Osteocyte (in vitro differentiated cells): ENCODE results near the gene GGT6. TPM values are rescaled to one million over a fixed set of nuclear protein-coding genes. Genes with fewer than 3 reads are reported as not detected.
A peak's percentile ranks its signal among the peaks of the same experiment; 100 is the strongest.

Source experiments
- DNase-seq: peaks from one replicate; pipeline ENCODE4 v3.0.0; 2021; ENCODE audit warnings: mixed read lengths; ENCODE audit not compliant: unreplicated experiment; ENCODE audit errors: extremely low spot score
- H3K27ac Mint-ChIP-seq: one replicate; pipeline ENCODE4 v1.8.0; 2021; ENCODE audit warnings: mild to moderate bottlenecking, mixed read lengths; ENCODE audit not compliant: unreplicated experiment
- H3K27me3 Mint-ChIP-seq: one replicate; pipeline ENCODE4 v1.8.0; 2021; ENCODE audit warnings: mixed read lengths; ENCODE audit not compliant: unreplicated experiment
- H3K36me3 Mint-ChIP-seq: one replicate; pipeline ENCODE4 v1.8.0; 2021; ENCODE audit warnings: mixed read lengths; ENCODE audit not compliant: unreplicated experiment
- H3K4me1 Mint-ChIP-seq: one replicate; pipeline ENCODE4 v1.8.0; 2021; ENCODE audit warnings: mixed read lengths; ENCODE audit not compliant: unreplicated experiment
- H3K4me3 Mint-ChIP-seq: one replicate; pipeline ENCODE4 v1.8.0; 2021; ENCODE audit warnings: mild to moderate bottlenecking, moderate library complexity, mixed read lengths; ENCODE audit not compliant: unreplicated experiment
- H3K9me3 Mint-ChIP-seq: one replicate; pipeline ENCODE4 v1.8.0; 2021; ENCODE audit warnings: mixed read lengths; ENCODE audit not compliant: unreplicated experiment
- total RNA-seq: library from RNA; stranded (reverse); gene quantifications from 2 replicates; pipeline ENCODE4 v1.2.1, GENCODE V29; 2021
- TF ChIP-seq, protein P1 (sequence below): fragments of 200-600 bp; sonication (generic); IDR thresholded peaks from 2 replicates; pipeline ENCODE4 v1.5.0; 2021; ENCODE audit warnings: antibody characterized with exemption, mild to moderate bottlenecking, moderate library complexity

Gene GGT6
- total RNA-seq, 1 donor from 2014 or later = not detected

DNA sequence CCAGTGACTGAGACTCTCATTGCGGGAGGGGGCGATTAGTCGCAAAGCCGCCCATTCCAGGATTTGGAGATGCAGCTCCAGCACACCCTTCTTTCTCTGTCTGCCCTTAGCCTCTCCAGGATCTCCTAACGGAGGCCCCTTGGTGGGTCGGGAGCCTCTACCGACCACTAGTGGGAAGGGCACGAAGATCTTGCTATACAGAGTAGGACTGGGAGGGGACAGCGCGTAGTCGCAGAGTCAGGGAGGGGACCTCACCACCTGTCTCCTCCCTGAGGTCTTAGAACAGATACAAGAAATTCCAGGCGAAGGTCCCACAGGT is 23.4 kb upstream of the GGT6 start:
- H3K9me3 Mint-ChIP-seq = no peaks in the 10 kb centered on the region
- no peaks in the 10 kb centered on the region for H3K36me3 Mint-ChIP-seq
- H3K4me3 Mint-ChIP-seq = peak overlapping the region; percentile 74
- TF ChIP-seq, protein P1, sequence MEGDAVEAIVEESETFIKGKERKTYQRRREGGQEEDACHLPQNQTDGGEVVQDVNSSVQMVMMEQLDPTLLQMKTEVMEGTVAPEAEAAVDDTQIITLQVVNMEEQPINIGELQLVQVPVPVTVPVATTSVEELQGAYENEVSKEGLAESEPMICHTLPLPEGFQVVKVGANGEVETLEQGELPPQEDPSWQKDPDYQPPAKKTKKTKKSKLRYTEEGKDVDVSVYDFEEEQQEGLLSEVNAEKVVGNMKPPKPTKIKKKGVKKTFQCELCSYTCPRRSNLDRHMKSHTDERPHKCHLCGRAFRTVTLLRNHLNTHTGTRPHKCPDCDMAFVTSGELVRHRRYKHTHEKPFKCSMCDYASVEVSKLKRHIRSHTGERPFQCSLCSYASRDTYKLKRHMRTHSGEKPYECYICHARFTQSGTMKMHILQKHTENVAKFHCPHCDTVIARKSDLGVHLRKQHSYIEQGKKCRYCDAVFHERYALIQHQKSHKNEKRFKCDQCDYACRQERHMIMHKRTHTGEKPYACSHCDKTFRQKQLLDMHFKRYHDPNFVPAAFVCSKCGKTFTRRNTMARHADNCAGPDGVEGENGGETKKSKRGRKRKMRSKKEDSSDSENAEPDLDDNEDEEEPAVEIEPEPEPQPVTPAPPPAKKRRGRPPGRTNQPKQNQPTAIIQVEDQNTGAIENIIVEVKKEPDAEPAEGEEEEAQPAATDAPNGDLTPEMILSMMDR = peak; percentile 51
- peak; percentile 81 for DNase-seq
- H3K4me1 Mint-ChIP-seq = peaks cover 12% of the 10 kb centered on the region
- no peak overlapping the region for H3K27ac Mint-ChIP-seq
- peaks cover 55% of the 10 kb centered on the region for H3K27me3 Mint-ChIP-seq

DNA sequence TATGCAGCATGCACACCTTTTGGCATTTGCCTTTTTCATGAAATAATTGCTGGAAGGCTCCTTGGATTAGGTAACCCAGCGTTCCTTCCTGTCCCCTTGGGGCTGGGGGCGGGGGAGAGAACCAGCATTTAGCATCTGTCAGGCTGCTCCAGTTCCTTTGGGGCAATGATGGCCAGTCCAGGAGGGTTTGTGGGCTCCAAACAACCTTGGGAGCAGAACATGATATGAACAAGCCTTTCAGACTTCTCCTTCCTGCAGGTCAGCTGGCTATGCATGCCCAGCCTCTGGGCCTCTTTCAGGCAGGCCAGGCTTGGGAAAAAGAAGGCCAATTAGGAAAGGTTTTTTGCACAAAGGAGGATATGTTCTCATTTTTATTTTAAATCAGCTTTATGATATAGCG is 22.8 kb upstream of the GGT6 start:
- H3K36me3 Mint-ChIP-seq = no peaks in the 10 kb centered on the region
- no peaks in the 10 kb centered on the region for H3K9me3 Mint-ChIP-seq
- DNase-seq = no peak
- peaks cover 12% of the 10 kb centered on the region for H3K4me1 Mint-ChIP-seq
- TF ChIP-seq, protein P1 = no peak
- H3K27me3 Mint-ChIP-seq = peaks cover 49% of the 10 kb centered on the region
- no peak overlapping the region for H3K27ac Mint-ChIP-seq
- no peak overlapping the region for H3K4me3 Mint-ChIP-seq

DNA sequence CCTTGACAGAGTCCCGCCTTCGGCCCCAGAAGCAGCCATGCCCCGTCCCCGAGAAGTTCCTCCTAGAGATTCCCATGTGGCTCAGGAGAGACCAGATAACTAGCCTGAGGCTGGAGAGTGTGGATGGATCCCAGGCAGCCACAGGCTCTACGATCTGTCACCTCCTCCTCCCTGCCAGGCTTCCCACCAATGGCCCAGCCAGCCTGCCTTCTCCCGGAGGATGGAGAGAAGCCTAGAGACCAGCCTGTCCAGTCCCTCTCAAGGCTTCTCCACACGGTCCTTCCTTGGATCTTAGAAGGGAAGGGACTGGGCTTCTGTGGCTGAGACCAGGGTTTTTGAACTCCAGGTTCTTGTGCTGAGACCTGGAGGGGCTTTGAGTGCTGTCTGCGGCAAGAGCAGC is 22.3 kb upstream of the GGT6 start:
- H3K27me3 Mint-ChIP-seq = peaks cover 52% of the 10 kb centered on the region
- peaks cover 12% of the 10 kb centered on the region for H3K4me1 Mint-ChIP-seq
- H3K9me3 Mint-ChIP-seq = no peaks in the 10 kb centered on the region
- TF ChIP-seq, protein P1 = no peak
- no peak overlapping the region for H3K4me3 Mint-ChIP-seq
- no peak for DNase-seq
- H3K27ac Mint-ChIP-seq = no peak overlapping the region
- H3K36me3 Mint-ChIP-seq = no peaks in the 10 kb centered on the region

DNA sequence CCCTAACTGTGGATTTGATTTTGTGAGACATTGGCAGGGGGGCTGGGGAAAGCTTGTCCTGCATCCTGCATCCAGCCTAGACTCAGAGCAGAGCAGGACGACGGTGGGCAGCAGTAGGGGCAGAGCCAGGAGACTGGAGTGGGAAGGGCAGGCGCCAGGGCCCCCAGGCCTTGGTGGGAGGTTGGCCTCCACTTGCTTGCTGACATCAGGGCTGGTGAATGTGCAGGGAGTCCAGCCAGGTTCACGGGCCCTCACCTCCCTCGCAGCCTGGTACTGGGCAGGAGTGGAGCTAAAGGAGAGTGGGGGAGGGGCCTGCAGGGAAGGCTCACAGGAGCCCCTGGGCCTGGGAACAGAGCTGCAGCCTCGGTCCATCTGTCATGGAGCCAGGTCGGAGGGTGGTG is 21.7 kb upstream of the GGT6 start:
- no peaks in the 10 kb centered on the region for H3K9me3 Mint-ChIP-seq
- peaks cover 14% of the 10 kb centered on the region for H3K4me1 Mint-ChIP-seq
- TF ChIP-seq, protein P1 = no peak
- peaks cover 50% of the 10 kb centered on the region for H3K27me3 Mint-ChIP-seq
- no peak for DNase-seq
- no peak overlapping the region for H3K4me3 Mint-ChIP-seq
- H3K36me3 Mint-ChIP-seq = no peaks in the 10 kb centered on the region
- no peak overlapping the region for H3K27ac Mint-ChIP-seq

DNA sequence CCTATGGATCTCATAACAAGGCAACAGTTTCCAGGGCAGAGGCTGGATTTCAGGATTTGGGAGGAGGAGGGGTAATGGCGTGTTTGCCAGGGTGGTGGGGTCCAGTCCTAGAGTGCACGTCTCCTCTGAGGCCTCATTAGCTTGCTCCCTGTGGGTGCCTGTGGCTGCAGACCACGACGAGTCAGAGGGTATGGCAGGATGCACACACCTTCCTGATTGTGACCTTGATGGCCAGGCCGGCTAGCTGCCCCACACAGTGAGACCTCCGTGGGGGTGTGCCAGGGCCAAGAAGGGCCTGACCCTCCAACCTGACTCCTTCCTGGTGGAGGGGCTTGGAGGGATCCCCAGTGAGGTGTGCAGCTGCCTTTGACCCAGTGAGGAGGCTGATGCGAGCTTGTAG is 19.9 kb upstream of the GGT6 start:
- Mint-ChIP-seq H3K9me3 (no peaks in the 10 kb centered on the region), H3K27ac (no peak overlapping the region), H3K36me3 (no peaks in the 10 kb centered on the region), H3K27me3 (peaks cover 41% of the 10 kb centered on the region), H3K4me3 (no peak overlapping the region), H3K4me1 (peaks cover 21% of the 10 kb centered on the region)
- DNase-seq = no peak
- TF ChIP-seq, protein P1 = no peak
